ENCODE results near the gene EHMT1.

The EHMT1 gene

DNA sequence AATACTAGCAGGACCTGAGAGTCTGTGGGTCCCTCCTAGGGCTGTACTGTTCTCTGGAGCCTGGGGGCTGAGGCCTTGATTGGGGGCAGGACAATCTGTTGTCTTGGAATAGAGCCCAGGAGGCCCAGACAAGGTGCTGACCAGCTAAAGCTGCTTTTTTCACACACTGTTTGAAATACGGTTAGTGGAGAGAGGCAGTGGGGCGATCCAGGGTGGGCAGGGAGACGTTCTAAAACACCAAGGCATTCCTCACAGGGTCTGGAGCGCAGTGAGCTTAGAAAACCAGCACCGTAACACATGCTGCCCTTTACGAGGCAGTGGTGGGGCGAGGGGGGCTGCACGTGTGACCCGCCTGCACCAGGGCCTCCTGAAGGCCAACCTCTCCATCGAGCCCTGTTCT, 55.1 kb downstream of the EHMT1 start:
- H3K79me2 ChIP-seq = peaks cover 22% of the 10 kb centered on the region
- no peak overlapping the region for H3K4me3 ChIP-seq (ENCODE audit: low read depth, low read length)
- H3K27ac ChIP-seq = no peak overlapping the region
- H2AFZ ChIP-seq = no peak overlapping the region
- no peaks in the 10 kb centered on the region for H3K27me3 ChIP-seq (ENCODE audit: control insufficient read depth, insufficient read depth, low read length)
- H3K4me2 ChIP-seq (ENCODE audit: low read length) = no peak overlapping the region
- no peak overlapping the region for H3K9ac ChIP-seq
- H3K4me1 ChIP-seq = no peaks in the 10 kb centered on the region
- no peaks in the 10 kb centered on the region for H3K9me3 ChIP-seq (ENCODE audit: control insufficient read depth, low read length)
- H3K36me3 ChIP-seq (ENCODE audit: control insufficient read depth, insufficient read depth, low read length) = no peaks in the 10 kb centered on the region
- TF ChIP-seq, protein P1, sequence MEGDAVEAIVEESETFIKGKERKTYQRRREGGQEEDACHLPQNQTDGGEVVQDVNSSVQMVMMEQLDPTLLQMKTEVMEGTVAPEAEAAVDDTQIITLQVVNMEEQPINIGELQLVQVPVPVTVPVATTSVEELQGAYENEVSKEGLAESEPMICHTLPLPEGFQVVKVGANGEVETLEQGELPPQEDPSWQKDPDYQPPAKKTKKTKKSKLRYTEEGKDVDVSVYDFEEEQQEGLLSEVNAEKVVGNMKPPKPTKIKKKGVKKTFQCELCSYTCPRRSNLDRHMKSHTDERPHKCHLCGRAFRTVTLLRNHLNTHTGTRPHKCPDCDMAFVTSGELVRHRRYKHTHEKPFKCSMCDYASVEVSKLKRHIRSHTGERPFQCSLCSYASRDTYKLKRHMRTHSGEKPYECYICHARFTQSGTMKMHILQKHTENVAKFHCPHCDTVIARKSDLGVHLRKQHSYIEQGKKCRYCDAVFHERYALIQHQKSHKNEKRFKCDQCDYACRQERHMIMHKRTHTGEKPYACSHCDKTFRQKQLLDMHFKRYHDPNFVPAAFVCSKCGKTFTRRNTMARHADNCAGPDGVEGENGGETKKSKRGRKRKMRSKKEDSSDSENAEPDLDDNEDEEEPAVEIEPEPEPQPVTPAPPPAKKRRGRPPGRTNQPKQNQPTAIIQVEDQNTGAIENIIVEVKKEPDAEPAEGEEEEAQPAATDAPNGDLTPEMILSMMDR (IDR thresholded peaks at IDR 0.05) = no peak

DNA sequence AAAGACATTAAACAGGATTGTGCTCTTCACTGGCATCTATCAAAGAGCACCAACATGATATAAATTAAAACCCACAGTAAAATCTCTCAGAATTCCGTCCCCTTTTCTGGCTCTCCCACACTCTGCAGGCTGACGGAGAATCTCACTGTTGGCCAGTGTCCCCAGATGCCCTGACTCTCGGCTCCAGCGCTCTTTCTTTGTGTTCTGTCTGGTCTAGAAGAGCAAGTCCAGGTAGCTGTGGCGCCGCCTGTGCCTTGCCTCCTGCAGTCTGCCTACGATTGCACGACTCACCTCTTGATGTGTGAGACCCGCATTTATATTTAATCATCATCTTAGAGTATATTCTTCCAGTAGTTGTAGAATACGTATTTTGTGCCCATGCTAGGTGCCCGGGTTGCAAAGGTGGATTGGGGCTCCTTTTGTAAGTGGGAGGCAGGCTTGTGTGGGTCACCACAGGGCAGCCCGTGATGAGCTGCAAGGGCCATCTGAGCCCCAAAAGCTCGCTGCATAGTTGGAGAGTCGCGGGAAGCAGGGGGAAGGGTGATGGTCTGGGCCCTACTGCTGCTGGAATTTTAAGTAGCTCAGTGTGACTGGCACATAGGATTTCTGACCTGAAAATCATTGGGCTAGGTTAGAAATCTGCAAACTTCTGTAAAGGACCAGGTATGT, 55.6 kb downstream of the EHMT1 start:
- no peaks in the 10 kb centered on the region for H3K27me3 ChIP-seq (ENCODE audit: control insufficient read depth, insufficient read depth, low read length)
- no peak overlapping the region for H3K27ac ChIP-seq
- no peaks in the 10 kb centered on the region for H3K36me3 ChIP-seq (ENCODE audit: control insufficient read depth, insufficient read depth, low read length)
- no peak overlapping the region for H2AFZ ChIP-seq
- TF ChIP-seq, protein P1 (IDR thresholded peaks at IDR 0.05) = no peak
- no peak overlapping the region for H3K9ac ChIP-seq
- H3K79me2 ChIP-seq = peaks cover 26% of the 10 kb centered on the region
- no peaks in the 10 kb centered on the region for H3K4me1 ChIP-seq
- H3K9me3 ChIP-seq (ENCODE audit: control insufficient read depth, low read length) = no peaks in the 10 kb centered on the region
- H3K4me3 ChIP-seq (ENCODE audit: low read depth, low read length) = no peak overlapping the region
- H3K4me2 ChIP-seq (ENCODE audit: low read length) = no peak overlapping the region

DNA sequence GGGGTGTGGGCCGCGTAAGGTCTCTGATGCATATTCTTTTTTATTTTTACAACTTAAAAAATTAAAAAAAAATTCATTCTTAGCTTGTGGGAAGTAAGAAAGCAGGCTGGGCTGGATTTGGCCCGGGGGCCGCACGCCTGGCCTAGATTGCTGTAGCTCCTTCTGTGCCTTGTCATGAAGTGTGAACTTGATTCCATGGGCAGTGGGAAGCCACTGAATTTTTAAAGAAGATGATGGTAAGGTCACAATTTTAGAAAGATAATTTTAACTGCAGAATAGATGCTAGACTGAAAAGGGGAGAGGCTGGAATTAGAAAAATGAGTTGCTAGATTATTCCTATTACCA, 56.1 kb downstream of the EHMT1 start:
- Histone ChIP-seq H3K79me2 (peaks cover 28% of the 10 kb centered on the region), H3K27me3 (ENCODE audit: control insufficient read depth, insufficient read depth, low read length) (no peaks in the 10 kb centered on the region), H3K4me1 (no peaks in the 10 kb centered on the region), H3K9ac (no peak overlapping the region), H3K9me3 (ENCODE audit: control insufficient read depth, low read length) (no peaks in the 10 kb centered on the region), H2AFZ (no peak overlapping the region), H3K27ac (no peak overlapping the region), H3K4me3 (ENCODE audit: low read depth, low read length) (no peak overlapping the region), H3K4me2 (ENCODE audit: low read length) (no peak overlapping the region), H3K36me3 (ENCODE audit: control insufficient read depth, insufficient read depth, low read length) (no peaks in the 10 kb centered on the region)
- TF ChIP-seq, protein P1 (IDR thresholded peaks at IDR 0.05) = no peak

DNA sequence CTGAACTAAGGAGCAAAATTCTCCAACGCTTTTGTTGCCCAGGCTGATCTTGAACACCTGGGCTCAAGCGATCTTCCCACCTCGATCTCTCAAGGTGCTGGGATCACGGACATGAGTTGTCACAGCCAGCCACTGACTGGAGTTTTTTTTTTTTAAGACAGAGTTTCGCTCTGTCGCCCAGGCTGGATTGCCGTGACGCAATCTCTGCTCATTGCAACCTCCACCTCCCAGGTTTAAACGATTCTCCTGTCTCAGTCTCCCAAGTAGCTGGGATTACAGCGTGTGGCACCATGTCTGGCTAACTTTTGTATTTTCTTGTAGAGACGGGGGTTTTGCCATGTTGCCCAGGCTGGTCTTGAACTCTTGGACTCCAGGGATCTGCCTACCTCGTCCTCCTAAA, 58.2 kb downstream of the EHMT1 start:
- H3K4me3 ChIP-seq (ENCODE audit: low read depth, low read length) = no peak overlapping the region
- no peak overlapping the region for H3K4me2 ChIP-seq (ENCODE audit: low read length)
- no peaks in the 10 kb centered on the region for H3K9me3 ChIP-seq (ENCODE audit: control insufficient read depth, low read length)
- no peaks in the 10 kb centered on the region for H3K27me3 ChIP-seq (ENCODE audit: control insufficient read depth, insufficient read depth, low read length)
- TF ChIP-seq, protein P1 (IDR thresholded peaks at IDR 0.05) = no peak
- H3K36me3 ChIP-seq (ENCODE audit: control insufficient read depth, insufficient read depth, low read length) = no peaks in the 10 kb centered on the region
- H2AFZ ChIP-seq = no peak overlapping the region
- H3K27ac ChIP-seq = no peak overlapping the region
- peaks cover 40% of the 10 kb centered on the region for H3K79me2 ChIP-seq
- H3K4me1 ChIP-seq = no peaks in the 10 kb centered on the region
- no peak overlapping the region for H3K9ac ChIP-seq

DNA sequence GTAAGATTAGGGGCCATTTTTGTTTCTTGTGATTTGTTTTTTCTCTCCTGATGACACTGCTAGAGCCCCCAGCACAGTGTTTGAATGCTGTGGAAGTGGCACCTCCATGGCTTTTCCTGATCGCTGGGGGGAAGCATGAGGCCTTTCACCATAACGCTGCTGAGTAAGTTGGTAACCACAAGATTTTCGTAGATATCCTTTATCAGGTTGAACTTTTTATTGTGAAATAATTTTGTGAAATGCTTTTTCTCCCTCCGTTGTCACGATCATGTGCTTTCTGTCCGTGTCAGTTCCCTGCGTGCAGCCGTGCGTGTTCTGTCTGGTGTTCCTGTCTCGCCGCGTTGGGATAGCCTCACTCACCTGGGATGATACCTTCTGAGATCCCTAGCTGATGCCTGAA, 59.4 kb downstream of the EHMT1 start:
- Histone ChIP-seq H3K4me2 (ENCODE audit: low read length) (no peak overlapping the region), H3K4me3 (ENCODE audit: low read depth, low read length) (no peak overlapping the region), H3K27ac (no peak overlapping the region), H2AFZ (no peak overlapping the region), H3K79me2 (peaks cover 48% of the 10 kb centered on the region), H3K9ac (no peak overlapping the region), H3K27me3 (ENCODE audit: control insufficient read depth, insufficient read depth, low read length) (no peaks in the 10 kb centered on the region), H3K9me3 (ENCODE audit: control insufficient read depth, low read length) (no peaks in the 10 kb centered on the region), H3K36me3 (ENCODE audit: control insufficient read depth, insufficient read depth, low read length) (no peaks in the 10 kb centered on the region), H3K4me1 (no peaks in the 10 kb centered on the region)
- TF ChIP-seq, protein P1 (IDR thresholded peaks at IDR 0.05) = no peak
